Measurements from ENCODE around the gene DMC1.
"Not testable (repeated sequence)": the region's sequence is repeated elsewhere in the genome, so short reads cannot be mapped to it uniquely, and the experiment has no call there.

Gene DMC1

DNA sequence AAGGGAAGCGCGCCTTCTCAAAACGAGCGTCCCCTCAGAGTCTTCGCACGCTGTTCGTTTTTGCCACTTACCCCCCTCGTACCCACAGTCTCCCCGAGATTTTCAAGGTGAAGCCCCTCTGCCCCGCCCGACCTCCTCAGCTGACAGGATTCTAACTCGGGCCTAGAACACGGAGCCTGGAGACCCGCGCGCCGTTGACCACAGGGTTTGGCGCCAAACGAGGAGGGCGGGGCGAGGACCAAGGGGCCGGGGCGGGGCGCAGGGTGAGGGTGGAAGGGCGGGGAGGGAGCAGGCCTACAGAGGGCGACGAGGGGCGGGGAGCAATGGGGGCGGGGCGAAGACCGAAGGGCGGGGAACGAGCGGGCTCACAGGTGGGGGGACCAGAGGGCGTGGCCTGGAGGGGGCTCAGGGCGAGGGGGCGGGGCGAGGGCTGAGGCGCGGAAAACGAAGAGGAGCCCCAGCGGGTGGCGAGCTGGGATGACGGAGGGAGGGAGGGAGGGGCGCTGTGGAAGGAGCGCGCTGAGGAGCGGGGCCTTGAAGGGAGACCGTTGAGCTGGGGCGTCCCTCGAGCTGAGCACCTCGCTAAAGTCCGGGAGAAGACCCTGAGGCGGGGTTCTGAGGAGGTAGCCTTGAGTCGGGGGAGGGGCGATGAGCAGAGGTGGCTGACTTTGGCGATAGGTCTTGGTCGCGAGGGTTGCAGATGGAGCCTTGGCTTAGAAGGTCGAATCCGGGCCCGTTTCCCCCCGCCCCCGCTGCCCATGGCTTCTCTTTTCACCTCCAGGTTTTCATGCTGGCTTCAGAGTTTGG, at the start of gene DMC1:
DMC1 (minus strand) TSS at position 212 of the 807 bp plus-strand sequence. CDS start 1,927 bp downstream, outside the sequence.
- DNase-seq (ENCODE audit: low read depth in 1 of 2, low spot score in 1 of 2), result peak; percentile 94 to 97

DNA sequence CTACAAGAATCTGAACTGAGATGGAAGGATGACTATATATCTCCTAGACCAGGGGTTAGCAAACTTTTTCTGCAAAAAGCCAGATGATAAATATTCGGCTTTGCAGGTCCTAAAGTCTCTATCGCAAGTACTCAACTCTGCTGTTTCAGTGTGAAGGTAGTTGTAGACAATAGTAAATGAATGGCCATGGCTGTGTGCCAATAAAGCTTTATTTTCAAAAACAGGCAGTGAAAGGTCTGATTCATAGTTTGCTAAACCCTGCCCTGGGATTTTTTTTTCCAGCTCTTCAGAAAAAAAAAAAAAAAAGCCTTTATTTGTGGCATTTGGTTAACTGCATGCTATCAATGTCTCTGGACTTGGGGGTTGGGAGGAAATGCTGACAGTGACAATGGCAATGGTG, 48.7 kb upstream of the DMC1 start:
- no peak for DNase-seq (ENCODE audit: low read depth in 1 of 2, low spot score in 1 of 2)

DNA sequence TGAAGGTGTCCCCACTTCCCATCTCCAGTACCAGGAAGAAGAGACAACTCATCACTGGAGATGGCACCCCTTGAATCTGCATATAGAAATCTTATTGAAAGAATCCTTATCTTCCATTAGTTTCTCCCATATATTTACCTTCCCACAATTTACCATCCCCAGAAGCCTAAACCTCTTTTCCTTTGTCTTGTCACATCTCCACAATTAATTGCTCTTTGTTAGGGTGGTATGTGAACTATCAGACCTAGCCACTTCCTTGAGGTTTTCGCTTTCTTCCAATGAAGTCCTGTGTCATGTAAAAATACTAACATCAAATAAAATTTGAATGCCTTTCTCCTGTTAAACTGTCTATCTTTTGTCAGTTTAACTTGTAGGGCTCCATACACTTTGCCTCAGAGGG, 48.3 kb upstream of the DMC1 start:
- no peak for DNase-seq (ENCODE audit: low read depth in 1 of 2, low spot score in 1 of 2)

DNA sequence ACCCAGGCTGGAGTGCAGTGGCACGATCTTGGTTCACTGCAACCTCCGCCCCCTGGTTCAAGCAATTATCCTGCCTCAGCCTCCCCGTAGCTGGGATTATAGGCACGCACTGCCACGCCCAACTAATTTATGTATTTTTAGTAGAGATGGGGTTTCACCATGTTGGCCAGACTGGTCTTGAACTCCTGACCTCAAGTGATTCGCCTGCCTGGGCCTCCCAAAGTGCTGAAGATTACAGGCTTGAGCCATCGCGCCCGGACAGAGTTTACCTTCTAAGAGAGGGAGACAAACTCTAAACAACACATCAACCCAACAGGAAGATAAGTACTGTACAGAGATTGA, 45.1 kb upstream of the DMC1 start:
- DNase-seq (ENCODE audit: low read depth in 1 of 2, low spot score in 1 of 2), result not testable (repeated sequence)

- no peak for DNase-seq (ENCODE audit: low read depth in 1 of 2, low spot score in 1 of 2)
These were observed 44.5 kb upstream of the DMC1 start for GRCh38 chr22:38614332-38615063.

DNA sequence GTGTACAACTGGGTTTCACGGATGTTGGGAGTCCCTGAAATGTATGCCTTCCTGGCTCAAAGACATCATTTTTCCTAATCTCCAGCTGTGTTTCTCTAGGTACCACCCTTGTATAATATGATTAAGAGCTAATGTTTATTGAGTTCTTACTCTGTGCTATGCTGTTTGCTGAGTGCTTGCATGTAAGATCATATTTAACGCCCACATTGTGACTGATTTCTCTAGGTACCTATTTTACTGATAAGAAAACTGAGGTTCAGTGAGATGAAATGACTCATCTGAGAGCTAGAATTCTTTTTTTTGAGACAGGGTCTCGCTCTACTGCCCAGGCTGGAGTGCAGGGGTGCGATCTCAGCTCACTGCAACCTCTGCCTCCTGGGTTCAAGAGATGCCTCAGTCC, 43.6 kb upstream of the DMC1 start:
- DNase-seq (ENCODE audit: low read depth in 1 of 2, low spot score in 1 of 2), result no peak

DNA sequence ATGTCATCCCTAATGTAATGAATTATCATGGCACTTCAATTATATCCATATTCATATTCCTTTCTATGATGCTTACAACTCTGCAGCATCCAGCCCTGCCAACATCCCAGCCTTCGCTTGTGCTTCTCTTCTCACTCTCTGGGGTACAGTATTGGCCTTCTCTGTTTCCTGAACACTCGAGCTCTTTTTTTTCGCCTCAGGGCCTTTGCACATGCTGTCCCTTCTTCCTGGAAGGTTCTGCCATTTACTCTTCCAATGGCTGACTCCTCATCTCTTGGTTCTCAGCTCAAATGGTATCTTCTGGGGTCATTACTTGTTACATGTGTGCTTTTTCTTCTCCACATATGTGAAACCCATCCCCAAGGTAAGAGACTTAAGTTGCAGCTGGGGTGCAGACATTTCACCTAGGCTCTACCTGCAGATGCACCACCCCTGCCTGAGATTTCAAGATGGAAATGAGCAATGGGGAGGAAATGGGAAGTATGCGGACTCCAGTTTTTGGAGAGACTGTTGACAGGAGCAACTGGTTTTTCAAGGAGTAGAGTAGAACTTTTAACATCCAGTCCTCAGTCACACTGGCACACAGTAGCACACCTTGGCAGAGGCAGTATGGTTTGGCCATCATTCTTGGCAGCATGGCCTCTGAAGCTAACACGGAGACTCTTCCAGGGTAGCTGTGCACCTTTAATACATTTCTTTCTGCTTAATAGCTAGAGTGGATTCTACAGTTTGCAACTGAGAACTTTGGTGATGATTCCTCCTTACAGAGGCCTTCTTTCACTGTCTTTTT, 42.4 kb upstream of the DMC1 start:
- DNase-seq (ENCODE audit: low read depth in 1 of 2, low spot score in 1 of 2), result no peak

GRCh38 chr22:38611559-38611958, 41.6 kb upstream of the DMC1 start:
- DNase-seq (ENCODE audit: low read depth in 1 of 2, low spot score in 1 of 2), result no peak

DNA sequence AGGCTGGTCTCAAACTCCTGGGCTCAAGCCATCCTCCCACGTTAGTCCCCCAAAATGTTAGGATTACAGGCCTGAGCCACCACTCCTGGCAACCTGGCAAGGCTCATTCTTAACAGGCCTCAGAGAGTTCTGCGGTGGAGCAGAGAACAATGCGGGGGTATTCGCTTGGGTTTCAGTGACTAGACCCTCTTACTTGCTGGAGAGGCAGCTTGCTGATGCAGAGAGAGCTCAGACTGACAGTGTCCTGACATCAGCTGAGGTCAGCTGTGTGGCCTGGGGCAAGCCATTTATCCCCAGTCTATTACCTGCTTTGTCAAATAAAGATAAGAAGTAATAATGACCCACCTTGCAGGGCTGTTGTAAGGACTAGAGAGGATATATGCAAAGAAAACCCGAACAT, 40.3 kb upstream of the DMC1 start:
- no peak for DNase-seq (ENCODE audit: low read depth in 1 of 2, low spot score in 1 of 2)

DNA sequence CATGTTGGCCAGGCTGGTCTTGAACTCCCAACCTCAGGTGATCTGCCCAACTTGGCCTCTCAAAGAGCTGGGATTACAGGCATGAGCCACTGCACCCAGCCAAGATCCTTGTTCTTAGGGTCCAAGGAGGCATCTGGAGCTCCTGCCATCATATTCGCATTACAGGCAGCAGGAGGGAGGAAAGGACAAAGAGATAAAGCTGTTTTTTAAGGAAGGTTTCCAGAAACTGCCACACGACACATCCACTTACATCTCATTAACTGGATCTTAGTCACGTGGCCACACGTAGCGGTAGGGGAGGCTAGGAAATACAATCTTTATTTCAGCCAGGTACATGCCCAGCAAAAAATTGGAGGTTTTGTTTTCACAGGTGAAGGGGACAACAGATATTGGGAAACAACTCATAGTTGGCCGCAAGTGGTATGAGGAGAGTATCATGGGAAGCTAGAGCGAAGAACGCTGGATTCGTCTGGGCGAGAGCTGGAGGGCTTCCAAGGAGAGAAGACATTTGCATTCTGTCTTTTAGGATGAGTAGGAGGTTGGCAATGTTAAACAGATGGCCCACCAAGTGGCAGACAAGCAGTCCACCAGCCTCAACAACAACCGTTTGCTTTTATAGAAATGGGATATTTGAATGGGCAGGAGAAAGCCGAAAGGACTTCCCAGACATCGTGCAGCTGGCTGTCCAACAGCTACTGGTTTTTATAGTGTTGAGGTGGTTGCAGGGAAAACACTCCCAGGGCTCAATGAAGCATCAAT, 39.2 kb upstream of the DMC1 start:
- DNase-seq (ENCODE audit: low read depth in 1 of 2, low spot score in 1 of 2), result no peak

GRCh38 chr22:38607680-38608079, 37.7 kb upstream of the DMC1 start:
- no peak for DNase-seq (ENCODE audit: low read depth in 1 of 2, low spot score in 1 of 2)

DNA sequence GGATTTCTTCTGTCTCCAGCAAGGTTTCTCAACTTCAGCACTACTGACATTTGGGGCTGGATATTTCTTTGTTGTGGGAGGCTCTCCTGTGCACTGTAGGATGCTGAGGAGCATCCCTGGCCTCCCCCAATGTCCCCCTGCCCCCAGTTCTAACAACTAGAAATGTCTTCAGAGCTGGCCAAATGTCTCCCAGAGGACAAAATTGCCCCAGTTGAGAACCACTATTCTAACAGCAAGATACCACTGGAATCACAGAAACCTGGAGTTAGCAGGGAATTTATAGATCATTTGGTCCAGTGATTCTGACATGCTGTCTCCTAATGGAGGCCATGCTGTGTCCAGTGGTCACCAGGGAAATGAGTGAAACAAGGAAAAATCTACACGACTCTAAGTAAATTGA, 32.2 kb upstream of the DMC1 start:
- DNase-seq (ENCODE audit: low read depth in 1 of 2, low spot score in 1 of 2), result no peak

- no peak for DNase-seq (ENCODE audit: low read depth in 1 of 2, low spot score in 1 of 2)
These were observed 31.3 kb upstream of the DMC1 start for GRCh38 chr22:38601221-38601764.

GRCh38 chr22:38599466-38599865, 29.5 kb upstream of the DMC1 start:
- DNase-seq (ENCODE audit: low read depth in 1 of 2, low spot score in 1 of 2), result no peak

- DNase-seq (ENCODE audit: low read depth in 1 of 2, low spot score in 1 of 2), result not testable (repeated sequence)
These were observed 12.9 kb upstream of the DMC1 start for GRCh38 chr22:38582923-38583322.

DNA sequence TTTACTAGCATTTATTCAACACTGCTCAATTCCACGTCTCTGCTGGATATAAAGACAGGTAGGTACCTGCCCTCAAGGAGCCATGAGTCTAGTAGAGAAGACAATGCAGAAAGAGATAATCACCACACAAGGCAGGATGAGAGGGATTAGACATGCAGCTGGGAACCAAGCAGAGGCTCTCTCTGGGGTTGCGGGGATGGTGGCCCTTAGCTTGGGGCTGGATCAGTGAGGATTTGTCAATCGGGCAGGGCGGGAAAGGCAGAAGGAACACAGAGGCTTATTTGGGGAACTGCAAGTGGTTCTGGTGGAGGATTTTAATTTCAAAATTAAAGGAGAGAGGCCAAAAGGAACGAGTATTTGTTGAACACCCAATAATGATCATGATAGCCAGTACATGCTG, 8.5 kb upstream of the DMC1 start:
- no peak for DNase-seq (ENCODE audit: low read depth in 1 of 2, low spot score in 1 of 2)

DNA sequence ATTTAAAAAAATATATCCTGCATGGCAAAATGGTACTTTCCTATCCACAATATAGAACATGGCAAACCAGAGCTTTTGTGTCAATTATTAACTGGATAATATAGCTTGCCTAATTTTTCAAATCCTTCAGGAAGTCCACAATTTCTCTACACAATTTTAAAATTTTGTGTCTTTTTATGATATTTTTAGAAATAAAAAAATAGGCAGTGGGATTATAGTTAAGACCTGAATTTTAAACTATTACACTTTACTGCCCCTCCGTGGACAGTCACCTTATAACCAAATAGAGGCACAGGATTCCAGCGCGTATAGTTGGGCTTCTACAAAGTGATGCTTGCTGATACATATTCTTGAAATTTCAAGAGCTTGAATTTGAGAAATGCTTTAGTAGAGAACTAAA, 2.1 kb upstream of the DMC1 start:
- no peak for DNase-seq (ENCODE audit: low read depth in 1 of 2, low spot score in 1 of 2)

DNA sequence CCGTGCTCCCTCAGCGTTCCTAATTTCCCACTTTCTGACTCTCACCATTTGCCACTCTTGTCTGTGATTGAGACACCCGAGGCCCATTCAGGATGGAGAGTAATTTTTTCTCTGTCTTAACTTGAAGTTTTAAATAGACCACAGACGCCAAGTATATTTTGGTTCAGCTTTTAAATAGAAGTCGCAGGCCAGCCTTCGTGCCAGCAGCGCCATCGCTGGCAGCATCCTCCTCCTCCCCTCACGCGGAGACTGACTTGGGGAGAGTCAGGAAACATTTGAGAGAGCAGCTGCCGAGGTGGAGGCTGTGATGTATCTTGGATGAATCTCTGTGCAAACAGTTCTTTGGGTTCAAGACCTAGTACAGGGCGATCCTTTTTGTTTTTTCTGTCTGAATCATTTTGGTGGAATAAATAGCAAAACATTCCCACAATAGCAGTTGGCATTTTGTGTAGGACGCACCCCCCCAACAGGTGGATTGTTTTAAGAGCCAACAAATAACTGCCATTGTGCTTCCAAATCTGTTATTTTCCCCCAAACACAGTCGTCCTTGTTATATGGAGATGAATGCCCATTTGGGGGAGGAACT, 889 bp upstream of the DMC1 start:
- peak in 1 of 2 donors; percentile 15 for DNase-seq (ENCODE audit: low read depth in 1 of 2, low spot score in 1 of 2)

DNA sequence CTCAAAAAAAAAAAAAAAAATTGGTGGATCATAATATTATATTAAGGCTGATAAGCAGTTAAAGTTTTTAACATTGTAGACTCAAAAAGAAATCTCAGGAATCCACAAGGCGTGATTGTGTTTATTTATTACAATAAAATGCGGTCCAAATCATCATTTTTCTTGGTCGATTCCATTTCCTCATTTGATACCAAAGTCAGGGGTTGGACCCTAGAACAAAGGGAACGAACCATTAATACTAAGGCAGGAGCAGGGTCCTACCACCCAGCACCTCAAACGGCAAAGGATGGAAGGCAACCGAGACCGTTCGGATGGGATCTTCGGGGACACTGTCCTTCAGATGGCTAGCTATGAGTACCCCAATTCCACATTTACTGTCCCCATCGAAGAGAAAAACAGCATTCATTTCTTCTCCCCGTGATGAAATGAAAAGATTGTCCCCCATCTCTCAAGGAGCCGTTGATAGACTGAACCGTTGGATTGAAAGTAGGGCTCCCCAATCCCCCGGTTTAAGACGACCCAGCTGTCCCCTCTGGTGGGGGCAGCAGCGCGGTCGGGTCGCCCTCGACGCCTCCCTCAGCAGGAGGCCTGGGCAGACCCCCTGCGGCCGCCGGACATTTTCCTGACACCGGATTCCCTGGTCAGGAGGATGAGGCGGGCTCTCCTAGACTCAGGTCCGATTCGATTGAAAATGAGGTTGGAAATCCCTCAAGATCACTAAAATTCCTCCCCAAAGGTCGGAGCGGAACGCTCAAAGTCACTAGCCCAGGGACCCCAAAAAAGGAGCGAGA, 607 bp downstream of the DMC1 start:
- DNase-seq (ENCODE audit: low read depth in 1 of 2, low spot score in 1 of 2), result no peak

All from activated T-helper 1 cell treated with anti-CD3 and anti-CD28 coated beads, Interleukin-2, amount 50 U/mL, for 16 hours (primary cell).